ENCODE results near the gene UGT1A1.
A peak's percentile ranks its signal among the peaks of the same experiment; 100 is the strongest.

Gene UGT1A1

GRCh38 chr2:233799087-233799665, 39.1 kb downstream of the UGT1A1 start:
- DNase-seq, result no peak

DNA sequence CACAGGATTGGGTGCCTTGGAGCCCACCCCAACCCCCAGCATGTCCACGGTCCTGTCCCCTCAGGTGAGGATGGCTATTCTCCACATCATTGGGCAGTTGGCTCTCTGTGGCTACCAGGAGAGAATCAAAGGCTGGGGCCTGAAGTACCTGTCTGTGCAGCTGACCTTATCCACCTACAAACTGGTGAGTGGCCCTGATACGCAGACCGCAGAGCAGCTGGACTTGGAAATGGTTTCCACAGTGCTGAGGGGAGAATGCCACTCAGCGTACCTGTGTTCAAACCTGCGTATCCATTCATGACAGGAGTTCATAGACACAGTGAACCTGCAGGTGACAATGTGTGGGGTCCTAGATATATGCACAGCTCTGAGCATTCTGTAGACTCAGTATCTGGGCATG, 39.6 kb downstream of the UGT1A1 start:
- no peak for DNase-seq

DNA sequence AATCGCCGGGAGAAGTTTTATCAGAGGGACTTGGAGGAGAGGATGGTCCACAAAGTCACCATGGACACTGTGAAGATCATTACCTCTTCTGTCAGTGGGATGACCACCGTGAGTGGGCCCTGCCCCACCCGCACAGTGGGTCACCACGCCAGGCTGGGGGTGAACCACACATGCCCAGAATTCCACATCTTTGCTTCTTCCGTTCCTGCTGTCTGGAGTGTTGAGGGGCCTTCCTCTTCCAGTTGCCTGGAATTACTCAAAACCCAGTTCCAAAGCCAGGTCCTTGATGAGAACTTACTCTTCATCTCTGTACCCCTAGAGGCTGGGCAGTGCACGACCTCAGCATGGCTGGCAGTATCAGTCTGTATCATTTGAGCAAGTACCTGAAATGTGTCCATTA, 40.1 kb downstream of the UGT1A1 start:
- DNase-seq, result no peak

DNA sequence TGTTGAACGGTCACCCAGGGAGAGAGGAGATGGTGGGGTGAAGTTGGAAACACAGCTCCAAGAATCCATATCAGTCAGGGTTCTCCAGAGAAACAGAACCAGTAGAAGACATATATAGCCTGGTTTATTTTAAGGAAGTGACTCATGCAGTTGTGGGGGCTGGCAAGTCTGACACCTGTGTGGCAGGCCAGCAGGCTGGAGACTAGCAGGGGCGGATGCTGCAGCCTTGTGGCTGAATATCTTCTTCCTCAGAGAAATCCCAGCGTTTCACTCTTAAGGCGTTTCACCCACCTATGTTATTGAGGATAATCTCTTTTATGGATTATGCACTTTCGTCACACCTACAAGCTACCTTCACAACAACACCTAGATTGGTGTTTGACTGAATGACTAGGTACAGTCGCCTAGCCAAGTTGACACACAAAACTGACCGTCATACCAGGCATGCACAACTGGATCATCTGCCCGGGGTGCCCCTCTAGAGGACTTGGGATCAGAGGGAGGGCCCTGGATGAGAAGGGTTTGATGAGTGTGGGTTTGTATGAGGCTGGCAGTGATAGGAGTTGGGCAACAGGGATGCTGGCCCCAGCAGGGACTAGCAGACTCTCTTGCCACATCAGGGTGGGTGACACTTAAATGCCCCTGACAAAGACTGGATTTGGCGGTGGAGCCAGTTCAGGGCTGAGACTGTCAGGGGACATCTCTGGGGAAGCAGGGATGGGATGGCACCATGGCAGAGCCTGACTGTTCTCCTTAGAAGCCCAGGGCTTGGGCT, 41.5 kb downstream of the UGT1A1 start:
- no peak for DNase-seq

DNA sequence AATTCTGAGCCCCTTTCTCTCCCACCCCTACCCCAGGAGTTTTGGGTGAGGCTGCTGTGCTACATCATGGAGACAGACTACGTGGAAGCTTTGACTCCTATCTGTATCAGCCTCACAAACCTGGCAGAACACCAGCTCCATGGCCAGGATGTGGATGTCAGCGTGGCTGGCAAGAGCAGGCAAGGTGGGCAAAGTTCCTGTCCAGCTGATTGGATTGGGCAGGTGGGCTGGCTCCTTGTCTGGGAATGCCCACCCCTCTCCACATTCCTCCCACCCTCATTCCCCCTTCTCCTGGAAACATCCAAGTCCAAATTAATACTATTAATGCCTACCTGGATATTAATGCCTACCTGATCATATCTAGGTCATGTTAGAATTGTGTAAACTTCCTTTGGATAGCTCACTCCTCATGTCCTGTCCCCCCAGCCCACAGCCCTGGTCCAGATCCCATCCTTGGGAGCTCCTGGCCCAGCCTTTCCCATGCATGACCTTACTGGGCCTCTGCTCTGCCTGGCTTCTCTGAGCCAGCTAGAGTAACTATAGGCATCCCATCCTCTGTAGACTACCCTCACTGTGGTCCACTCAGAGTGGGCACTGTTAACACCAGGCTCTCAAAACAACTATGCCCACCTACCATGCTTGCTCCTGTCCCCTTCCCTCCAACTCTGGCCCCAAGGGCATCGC, 42.2 kb downstream of the UGT1A1 start:
- DNase-seq, result no peak

DNA sequence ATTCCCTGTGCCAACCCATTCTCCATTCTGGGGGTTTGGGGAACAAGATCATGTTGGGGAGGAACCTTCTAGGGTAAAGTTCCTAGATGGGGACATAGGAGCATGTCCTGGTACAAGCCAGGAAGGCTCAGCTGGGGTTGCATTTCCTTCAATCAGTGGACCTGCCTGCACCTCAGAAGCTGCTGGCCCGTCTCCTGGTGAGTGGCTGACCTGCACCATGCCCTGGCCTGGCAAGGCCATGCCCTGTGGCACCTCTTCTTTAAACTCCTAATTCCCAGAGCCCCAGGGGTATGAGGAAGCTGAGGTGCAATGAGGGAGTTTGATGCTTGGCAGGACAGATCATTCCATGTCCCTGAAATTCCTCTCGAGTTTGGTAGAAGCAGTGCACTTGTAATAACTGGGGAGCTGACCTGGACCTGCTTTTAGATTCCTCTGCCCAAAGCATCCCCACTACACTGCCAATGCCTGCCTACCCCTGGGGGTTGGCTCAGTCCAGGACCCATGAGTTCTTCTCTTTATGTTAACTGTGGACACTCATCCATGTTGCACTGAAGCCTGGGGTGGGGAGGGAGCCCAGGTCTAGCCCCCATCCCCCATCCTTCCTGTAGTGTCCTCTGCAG, 43.3 kb downstream of the UGT1A1 start:
- DNase-seq, result no peak

GRCh38 chr2:233803994-233804393, 43.9 kb downstream of the UGT1A1 start:
- DNase-seq, result no peak

- no peak for DNase-seq
These were observed 47.3 kb downstream of the UGT1A1 start for GRCh38 chr2:233807215-233807865.

DNA sequence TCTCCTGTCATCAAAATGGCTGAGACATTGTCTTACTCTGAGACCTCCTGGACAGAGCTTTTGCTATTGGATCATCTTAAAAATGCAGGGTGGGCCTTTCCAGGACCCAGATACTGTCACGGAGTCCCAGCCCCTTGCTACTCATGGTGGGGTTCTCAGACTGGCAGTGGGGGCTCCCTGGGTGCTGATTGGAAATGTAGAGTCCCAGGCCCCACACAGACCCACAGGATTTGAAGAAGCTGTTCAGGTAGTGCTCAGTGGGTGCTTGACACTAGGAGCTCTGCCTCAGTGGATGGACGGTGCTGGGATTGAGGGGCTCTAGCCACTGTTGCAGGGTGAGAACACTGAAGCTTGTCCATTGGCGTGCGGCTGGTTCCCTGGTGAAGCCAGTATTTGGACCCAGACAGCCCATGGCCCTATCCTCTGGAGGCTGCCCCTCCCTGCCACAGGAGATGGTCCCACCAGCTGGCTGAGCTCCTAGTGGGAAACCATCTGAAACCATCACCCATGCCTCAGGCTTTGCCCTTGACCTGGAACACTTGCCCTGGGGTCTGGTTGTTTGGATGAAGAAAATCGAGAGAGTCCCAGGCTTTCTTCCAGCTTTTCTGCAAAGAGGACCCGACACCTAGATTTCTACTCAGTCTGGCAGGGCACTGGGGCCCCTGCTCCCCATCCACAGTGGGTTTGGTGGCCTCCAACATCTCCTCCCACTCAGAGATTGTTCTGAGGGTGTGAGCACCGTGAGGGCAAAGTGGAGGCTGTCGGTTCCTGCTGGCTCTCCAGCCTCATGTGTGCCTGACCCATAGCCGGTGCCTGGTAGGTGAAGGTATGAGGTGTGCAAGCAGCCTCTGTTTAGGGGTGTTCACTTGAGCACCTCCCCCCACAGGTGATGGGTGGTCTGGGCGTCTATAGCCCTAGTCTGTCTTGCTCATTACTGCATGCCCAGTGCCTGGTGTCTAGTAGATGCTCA, 48.2 kb downstream of the UGT1A1 start:
- DNase-seq, result no peak

DNA sequence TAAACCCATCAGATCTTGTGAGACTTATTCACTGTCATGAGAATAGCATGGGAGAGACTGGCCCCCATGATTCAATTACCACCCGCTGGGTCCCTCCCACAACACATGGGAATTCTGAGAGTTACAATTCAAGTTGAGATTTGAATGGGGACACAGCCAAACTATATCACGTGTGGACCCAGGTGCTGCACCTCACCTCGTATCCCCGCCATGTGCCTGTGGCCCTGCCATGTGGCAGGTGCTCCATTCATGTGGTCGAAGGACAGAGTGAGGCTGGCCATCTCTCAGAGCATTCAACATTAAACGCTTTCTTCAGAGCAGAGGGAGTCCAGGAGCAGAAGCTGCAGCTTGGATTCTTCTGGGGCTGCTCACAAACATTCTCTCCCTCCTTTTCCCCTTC, 50.3 kb downstream of the UGT1A1 start:
- DNase-seq, result peak in 1 of 3 donors; percentile 12

DNA sequence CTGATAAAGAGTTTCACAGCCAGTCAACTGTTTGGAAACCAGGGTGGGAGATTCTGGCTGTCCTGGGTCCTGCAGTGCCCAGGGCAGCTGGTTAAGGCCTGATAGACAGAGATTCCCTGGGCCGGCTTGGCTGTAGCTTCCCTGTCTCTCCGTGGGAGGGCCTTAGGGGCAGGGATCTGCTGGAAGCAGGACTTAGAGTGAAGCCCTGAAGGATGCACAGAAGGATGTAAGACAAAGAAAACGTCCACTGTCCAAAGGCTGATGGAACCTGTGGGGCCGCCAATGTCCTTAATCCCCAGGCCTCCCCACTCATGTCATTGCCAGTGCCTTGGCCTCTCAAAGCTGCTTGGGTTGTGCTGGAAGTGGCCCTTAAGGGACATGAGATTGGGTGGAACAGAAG, 51.0 kb downstream of the UGT1A1 start:
- DNase-seq, result no peak

DNA sequence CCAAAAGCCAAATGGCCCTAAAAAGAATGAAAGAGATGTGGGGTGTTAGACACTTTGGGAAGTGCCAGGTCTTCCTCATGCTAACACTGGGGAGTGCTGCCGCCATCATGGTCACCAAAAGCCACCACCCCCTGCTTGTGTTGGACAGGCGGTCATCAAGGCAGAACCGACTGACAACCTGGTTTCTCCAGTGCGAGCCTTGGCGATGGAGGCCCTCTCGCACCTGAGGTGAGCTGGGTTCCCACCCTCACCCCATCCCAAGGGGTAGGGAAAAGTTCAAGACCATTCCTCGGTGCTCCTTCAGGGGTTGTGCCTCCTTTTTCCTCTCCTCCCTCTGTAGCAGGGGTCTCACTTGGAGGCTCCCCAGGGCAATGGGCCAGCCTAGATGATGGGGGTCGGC, 51.7 kb downstream of the UGT1A1 start:
- no peak for DNase-seq

GRCh38 chr2:233813236-233814055, 53.4 kb downstream of the UGT1A1 start:
- DNase-seq, result no peak

DNA sequence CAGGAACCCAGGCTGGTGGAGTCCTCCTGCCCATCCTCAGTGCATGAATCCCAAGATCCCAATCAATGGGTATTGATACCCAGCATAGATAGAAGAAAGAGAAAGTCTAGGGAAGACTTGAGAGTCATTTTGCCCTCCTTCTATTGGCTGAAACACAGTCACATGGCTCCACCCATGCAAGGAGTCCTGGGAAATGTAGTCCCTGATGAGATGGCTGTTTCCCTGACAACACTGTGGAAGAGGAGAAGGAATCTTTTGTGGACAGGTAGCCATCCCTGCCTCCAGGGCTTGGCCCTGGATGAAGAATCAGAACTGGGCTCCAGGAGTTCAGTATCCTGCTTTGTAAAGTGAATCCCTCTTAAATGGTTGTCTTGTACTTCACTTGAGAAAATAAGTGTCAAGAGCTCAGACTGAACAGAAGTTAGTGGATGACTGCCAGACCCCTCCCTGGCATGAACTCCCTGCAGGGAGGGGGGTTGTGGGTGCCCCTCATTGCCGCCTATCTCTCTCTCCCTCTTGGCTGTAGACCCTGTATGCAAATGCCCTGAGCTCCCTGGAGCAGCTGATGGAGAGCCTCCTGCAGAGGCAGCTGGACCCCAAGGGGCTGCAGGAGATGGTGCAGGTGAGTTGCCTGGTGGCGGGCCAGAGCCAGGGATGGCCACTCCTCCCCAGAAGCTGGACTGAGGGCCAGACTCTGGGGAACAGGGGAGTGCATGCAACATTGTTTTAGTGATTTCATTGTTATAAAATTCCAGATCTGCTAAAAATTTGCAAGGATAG, 54.2 kb downstream of the UGT1A1 start:
- no peak for DNase-seq

- DNase-seq, result no peak
These were observed 55.8 kb downstream of the UGT1A1 start for GRCh38 chr2:233815861-233816260.

GRCh38 chr2:233816334-233816733, 56.3 kb downstream of the UGT1A1 start:
- DNase-seq, result no peak

DNA sequence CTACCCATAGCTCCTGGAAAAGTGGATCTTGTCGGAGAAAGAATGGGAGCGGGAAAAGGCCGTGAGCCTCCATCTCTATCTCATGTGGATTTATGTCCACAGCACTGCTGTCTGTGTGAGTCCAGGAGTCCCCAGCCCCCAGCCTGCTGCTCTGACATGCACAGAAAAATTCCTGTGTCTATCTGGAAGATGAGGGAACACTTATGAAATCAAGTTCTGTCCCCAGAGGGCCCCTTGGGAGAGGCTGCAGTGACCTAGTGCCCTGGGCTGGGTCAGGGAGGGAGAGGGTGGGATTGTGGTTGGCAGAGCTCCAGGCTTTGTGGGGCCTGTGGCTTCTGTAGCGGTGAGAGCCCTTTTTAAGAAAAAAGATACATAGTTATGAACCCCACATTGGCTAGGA, 56.7 kb downstream of the UGT1A1 start:
- DNase-seq, result no peak

DNA sequence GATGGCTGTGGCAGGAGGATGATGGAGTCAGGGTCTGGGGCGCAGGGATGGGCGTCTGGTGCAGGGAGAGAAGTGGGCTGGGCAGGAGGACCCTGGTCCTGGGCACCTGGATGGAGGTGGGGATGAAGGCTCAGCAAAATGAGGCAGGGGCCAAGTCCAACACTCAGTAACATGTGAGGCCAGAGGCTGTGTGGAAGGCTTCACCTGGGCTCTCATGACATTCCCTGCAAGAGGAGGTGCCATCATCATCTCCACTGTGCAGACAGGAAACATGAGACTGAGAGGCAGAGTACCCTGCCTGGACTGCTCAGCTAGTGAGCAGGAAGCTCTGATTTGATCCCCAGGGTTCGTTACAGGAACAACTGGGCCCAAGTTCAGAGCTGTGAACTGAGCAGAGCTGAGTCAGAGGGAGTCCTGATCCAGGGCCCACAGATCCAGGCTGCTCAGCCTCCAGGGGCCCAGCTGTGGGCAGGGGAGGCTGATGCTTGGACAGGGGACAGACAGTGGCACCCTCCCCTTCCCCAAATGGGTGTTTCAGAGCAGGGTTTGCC, 57.4 kb downstream of the UGT1A1 start:
- no peak for DNase-seq

GRCh38 chr2:233817995-233818638, 58.0 kb downstream of the UGT1A1 start:
- DNase-seq, result no peak
